Measurements from ENCODE around the gene AQP12A.
"Not testable (repeated sequence)": the region's sequence is repeated elsewhere in the genome, so short reads cannot be mapped to it uniquely, and the experiment has no call there.

Gene AQP12A

GRCh38 chr2:240691631-240692420 lies at the start of gene AQP12A:
AQP12A (plus strand) TSS chr2:240691866; CDS start chr2:240691914, 48 bp downstream.
- not testable (repeated sequence) for DNase-seq (ENCODE audit: low read depth in 1 of 2, low spot score in 1 of 2)

- DNase-seq (ENCODE audit: low read depth in 1 of 2, low spot score in 1 of 2): no peak
Observed at GRCh38 chr2:240642061-240642805, 49.4 kb upstream of the AQP12A start.

- DNase-seq (ENCODE audit: low read depth in 1 of 2, low spot score in 1 of 2): no peak
Observed at GRCh38 chr2:240642806-240643092, 48.9 kb upstream of the AQP12A start.

- DNase-seq (ENCODE audit: low read depth in 1 of 2, low spot score in 1 of 2): no peak
Observed at GRCh38 chr2:240643093-240643810, 48.4 kb upstream of the AQP12A start.

- DNase-seq (ENCODE audit: low read depth in 1 of 2, low spot score in 1 of 2): no peak
Observed at GRCh38 chr2:240643811-240644150, 47.9 kb upstream of the AQP12A start.

- no peak for DNase-seq (ENCODE audit: low read depth in 1 of 2, low spot score in 1 of 2)
Observed at GRCh38 chr2:240644171-240644651, 47.5 kb upstream of the AQP12A start.

GRCh38 chr2:240644859-240645301 lies 46.8 kb upstream of the AQP12A start:
- DNase-seq (ENCODE audit: low read depth in 1 of 2, low spot score in 1 of 2): no peak

GRCh38 chr2:240645346-240645745 lies 46.3 kb upstream of the AQP12A start:
- DNase-seq (ENCODE audit: low read depth in 1 of 2, low spot score in 1 of 2): no peak

GRCh38 chr2:240645801-240646175 lies 45.9 kb upstream of the AQP12A start:
- DNase-seq (ENCODE audit: low read depth in 1 of 2, low spot score in 1 of 2): no peak

- no peak for DNase-seq (ENCODE audit: low read depth in 1 of 2, low spot score in 1 of 2)
Observed at GRCh38 chr2:240646176-240646899, 45.3 kb upstream of the AQP12A start.

GRCh38 chr2:240646900-240647502 lies 44.7 kb upstream of the AQP12A start:
- DNase-seq (ENCODE audit: low read depth in 1 of 2, low spot score in 1 of 2): no peak

- no peak for DNase-seq (ENCODE audit: low read depth in 1 of 2, low spot score in 1 of 2)
Observed at GRCh38 chr2:240647503-240648154, 44.0 kb upstream of the AQP12A start.

- DNase-seq (ENCODE audit: low read depth in 1 of 2, low spot score in 1 of 2): no peak
Observed at GRCh38 chr2:240648155-240648649, 43.5 kb upstream of the AQP12A start.

GRCh38 chr2:240648650-240649275 lies 42.9 kb upstream of the AQP12A start:
- no peak for DNase-seq (ENCODE audit: low read depth in 1 of 2, low spot score in 1 of 2)

- DNase-seq (ENCODE audit: low read depth in 1 of 2, low spot score in 1 of 2): no peak
Observed at GRCh38 chr2:240649331-240649730, 42.3 kb upstream of the AQP12A start.

- no peak for DNase-seq (ENCODE audit: low read depth in 1 of 2, low spot score in 1 of 2)
Observed at GRCh38 chr2:240650254-240650965, 41.3 kb upstream of the AQP12A start.

- DNase-seq (ENCODE audit: low read depth in 1 of 2, low spot score in 1 of 2): no peak
Observed at GRCh38 chr2:240651185-240651584, 40.5 kb upstream of the AQP12A start.

GRCh38 chr2:240655931-240656886 lies 35.5 kb upstream of the AQP12A start:
- no peak for DNase-seq (ENCODE audit: low read depth in 1 of 2, low spot score in 1 of 2)

Data from activated T-helper 1 cell treated with anti-CD3 and anti-CD28 coated beads, Interleukin-2, amount 50 U/mL, for 16 hours (primary cell).